A673 (cell line): ENCODE results near the gene C12orf42.

ENCODE experiments used
- CTCF ChIP-seq: fragments of 300-800, 200-600 bp; sonication (generic); conservative IDR thresholded peaks from 2 replicates; pipeline ENCODE4 v1.5.1; 2017; ENCODE audit warnings: low read depth, mild to moderate bottlenecking, antibody characterized with exemption, low read length, moderate library complexity, mixed read lengths
- EZH2 ChIP-seq: fragments of 200-600 bp; sonication (generic); IDR thresholded peaks from 2 replicates; pipeline ENCODE4 v1.6.1; 2017; ENCODE audit warnings: borderline replicate concordance, low read depth, mild to moderate bottlenecking, mixed read lengths, antibody characterized with exemption, low read length; ENCODE audit not compliant: poor library complexity, severe bottlenecking

DNA sequence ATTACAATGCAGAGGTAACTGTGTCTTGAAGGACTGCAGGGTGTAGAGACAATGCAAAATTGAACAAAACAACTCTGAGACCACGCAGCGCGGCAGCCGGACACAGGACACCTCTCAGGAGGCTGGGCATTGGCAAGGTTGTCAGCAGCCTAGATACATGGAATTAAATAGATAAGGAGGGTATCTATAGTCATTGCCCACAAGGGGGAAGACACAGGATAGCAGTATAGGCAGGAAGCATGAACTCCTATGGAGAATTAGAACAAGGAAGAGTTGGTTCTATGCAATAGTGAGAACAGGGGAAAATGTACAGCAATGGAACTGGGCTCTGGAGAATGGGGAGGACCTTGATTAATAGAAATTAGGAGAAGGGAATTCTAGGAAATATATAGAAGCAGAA is 164.1 kb downstream of the C12orf42 start:
- TF ChIP-seq CTCF (no peak), EZH2 (no peak)
